ENCODE measurements around the gene IGF1.
A peak's percentile ranks its signal among the peaks of the same experiment; 100 is the strongest.

Gene IGF1

DNA sequence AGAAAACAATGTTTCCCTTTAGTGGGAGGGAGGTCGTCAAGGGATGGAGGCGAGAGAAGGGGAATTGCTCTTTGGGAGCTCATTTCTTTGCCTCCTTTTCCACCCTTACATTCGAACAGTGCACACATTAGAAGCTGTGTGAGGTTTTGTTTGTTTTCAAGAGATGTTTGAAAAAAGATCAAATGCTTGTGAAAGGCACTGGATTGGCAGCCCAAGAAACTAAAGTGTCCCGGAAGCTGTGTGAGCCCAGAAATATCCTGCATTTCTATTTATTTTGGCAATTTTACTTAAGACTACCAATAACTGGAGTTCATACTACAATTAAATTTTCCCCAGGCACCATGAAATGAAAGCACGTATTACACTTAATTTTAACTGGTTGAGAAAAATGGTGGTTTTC, 67.0 kb downstream of the IGF1 start:
- TF ChIP-seq, protein P1, sequence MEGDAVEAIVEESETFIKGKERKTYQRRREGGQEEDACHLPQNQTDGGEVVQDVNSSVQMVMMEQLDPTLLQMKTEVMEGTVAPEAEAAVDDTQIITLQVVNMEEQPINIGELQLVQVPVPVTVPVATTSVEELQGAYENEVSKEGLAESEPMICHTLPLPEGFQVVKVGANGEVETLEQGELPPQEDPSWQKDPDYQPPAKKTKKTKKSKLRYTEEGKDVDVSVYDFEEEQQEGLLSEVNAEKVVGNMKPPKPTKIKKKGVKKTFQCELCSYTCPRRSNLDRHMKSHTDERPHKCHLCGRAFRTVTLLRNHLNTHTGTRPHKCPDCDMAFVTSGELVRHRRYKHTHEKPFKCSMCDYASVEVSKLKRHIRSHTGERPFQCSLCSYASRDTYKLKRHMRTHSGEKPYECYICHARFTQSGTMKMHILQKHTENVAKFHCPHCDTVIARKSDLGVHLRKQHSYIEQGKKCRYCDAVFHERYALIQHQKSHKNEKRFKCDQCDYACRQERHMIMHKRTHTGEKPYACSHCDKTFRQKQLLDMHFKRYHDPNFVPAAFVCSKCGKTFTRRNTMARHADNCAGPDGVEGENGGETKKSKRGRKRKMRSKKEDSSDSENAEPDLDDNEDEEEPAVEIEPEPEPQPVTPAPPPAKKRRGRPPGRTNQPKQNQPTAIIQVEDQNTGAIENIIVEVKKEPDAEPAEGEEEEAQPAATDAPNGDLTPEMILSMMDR (conservative IDR thresholded peaks at IDR 0.05; ENCODE audit: control insufficient read depth, insufficient read depth, low read depth, low read length) = no peak
- no peak for DNase-seq (ENCODE audit: low read depth)
- H3K4me3 ChIP-seq (ENCODE audit: control insufficient read depth, low read depth, low read length) = no peak overlapping the region

- no peak for DNase-seq (ENCODE audit: low read depth)
- TF ChIP-seq, protein P1 (conservative IDR thresholded peaks at IDR 0.05; ENCODE audit: control insufficient read depth, insufficient read depth, low read depth, low read length) = no peak
- no peak overlapping the region for H3K4me3 ChIP-seq (ENCODE audit: control insufficient read depth, low read depth, low read length)
These were observed 69.9 kb downstream of the IGF1 start for GRCh38 chr12:102410511-102410910.

DNA sequence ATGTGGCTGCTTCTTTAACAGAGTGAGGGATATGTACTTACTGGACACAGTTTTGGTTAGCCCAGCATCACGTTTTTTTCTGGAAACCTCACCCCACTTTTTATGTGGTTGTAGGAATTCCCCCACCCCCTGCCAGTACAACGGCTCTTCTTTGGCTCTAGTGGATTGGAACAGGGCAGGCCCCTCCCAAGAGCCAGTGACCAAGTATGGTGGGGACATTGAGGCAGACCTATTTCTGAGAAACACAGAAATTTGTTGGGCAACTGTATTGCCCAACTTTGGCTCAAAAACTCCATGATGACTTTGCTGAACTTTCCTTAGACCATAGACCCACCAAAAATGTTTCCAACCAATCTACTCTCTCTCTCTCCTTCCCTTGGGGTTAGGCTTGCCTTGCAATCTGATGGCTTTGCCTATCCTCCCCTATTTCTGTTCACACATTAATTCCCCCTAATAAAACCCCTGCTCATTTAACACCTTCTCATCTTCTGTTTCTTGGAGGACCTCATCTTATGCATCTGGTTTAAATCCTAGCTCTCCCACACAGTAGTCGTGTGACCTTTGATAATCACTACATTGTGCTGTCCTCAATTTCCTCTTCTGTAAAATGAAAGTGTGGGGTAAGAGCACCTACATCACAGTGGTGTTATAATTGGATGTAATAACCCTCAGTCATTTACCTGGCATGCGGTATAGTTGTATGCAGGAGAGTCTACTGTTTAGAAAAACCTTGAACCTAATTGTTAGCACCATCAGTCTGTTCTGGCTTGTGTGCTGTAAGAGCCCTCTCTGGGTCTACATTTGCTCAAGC, 71.7 kb downstream of the IGF1 start:
- H3K4me3 ChIP-seq (ENCODE audit: control insufficient read depth, low read depth, low read length) = no peak overlapping the region
- TF ChIP-seq, protein P1 (conservative IDR thresholded peaks at IDR 0.05; ENCODE audit: control insufficient read depth, insufficient read depth, low read depth, low read length) = no peak
- DNase-seq (ENCODE audit: low read depth) = no peak

DNA sequence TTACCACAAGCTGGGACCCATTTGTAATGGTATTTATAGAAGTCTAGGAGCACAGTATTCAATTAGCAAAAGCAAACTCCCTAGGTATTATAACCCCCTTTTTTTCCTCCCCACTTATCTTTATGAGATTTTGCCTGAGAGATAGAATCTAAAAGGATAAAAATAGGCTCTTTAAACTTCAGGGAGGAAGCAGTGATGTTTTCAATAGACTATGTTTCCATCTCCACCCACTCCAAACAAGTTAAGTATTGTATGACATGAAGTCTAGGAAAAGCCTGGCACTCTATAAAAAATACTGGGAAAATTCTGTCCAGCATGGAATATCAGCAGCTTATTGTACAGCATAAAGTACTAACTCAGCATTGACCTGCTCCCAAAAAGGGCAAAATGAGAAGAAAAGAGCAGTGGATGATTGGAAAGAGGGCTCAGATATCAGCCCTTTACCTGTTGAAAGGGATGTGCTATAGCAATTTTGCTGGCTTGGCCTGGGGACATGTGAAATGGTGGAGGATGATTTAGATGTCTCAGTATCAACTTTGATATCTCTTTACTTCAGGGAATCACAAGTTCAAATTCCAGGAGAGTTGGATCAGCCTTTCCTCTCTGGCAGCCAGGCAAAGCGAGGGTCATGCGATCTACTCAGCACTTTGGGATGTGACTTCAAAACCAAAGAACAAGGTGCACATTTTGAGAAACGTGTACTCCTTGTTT, 72.4 kb downstream of the IGF1 start:
- no peak overlapping the region for H3K4me3 ChIP-seq (ENCODE audit: control insufficient read depth, low read depth, low read length)
- TF ChIP-seq, protein P1 (conservative IDR thresholded peaks at IDR 0.05; ENCODE audit: control insufficient read depth, insufficient read depth, low read depth, low read length) = no peak
- peak; percentile 28 for DNase-seq (ENCODE audit: low read depth)

GRCh38 chr12:102406033-102406584, 74.3 kb downstream of the IGF1 start:
- H3K4me3 ChIP-seq (ENCODE audit: control insufficient read depth, low read depth, low read length) = no peak overlapping the region
- TF ChIP-seq, protein P1 (conservative IDR thresholded peaks at IDR 0.05; ENCODE audit: control insufficient read depth, insufficient read depth, low read depth, low read length) = no peak
- peak; percentile 13 for DNase-seq (ENCODE audit: low read depth)

- no peak for DNase-seq (ENCODE audit: low read depth)
- H3K4me3 ChIP-seq (ENCODE audit: control insufficient read depth, low read depth, low read length) = no peak overlapping the region
- TF ChIP-seq, protein P1 (conservative IDR thresholded peaks at IDR 0.05; ENCODE audit: control insufficient read depth, insufficient read depth, low read depth, low read length) = no peak
These were observed 79.3 kb downstream of the IGF1 start for GRCh38 chr12:102401087-102401486.
